Left ventricle myocardium inferior (tissue), 1 donor: ENCODE data around the gene MPPED2. TPM values are rescaled to one million over a fixed set of nuclear protein-coding genes. Genes with fewer than 3 reads are reported as not detected.

Source experiments
- DNase-seq: peaks from one replicate; pipeline ENCODE4 v3.0.0-alpha.2; 2020
- H3K27ac ChIP-seq: fragments of 200-600 bp; replicated peaks from 2 replicates; pipeline ENCODE4 v1.8.0; 2021
- H3K27me3 ChIP-seq: fragments of 200-600 bp; 2 replicates; pipeline ENCODE4 v1.8.0; 2021; ENCODE audit warnings: low read depth
- H3K36me3 ChIP-seq: fragments of 200-600 bp; 2 replicates; pipeline ENCODE4 v1.8.0; 2021
- H3K4me1 ChIP-seq: fragments of 200-600 bp; 2 replicates; pipeline ENCODE4 v1.8.0; 2021
- H3K4me3 ChIP-seq: fragments of 200-600 bp; 2 replicates; pipeline ENCODE4 v1.8.0; 2021; ENCODE audit warnings: mild to moderate bottlenecking, moderate library complexity
- H3K9me3 ChIP-seq: fragments of 200-600 bp; replicated peaks from 2 replicates; pipeline ENCODE4 v1.8.0; 2021
- intact Hi-C: fragments of 100-400 bp; cut with micrococcal nuclease; formaldehyde crosslinking; loops from one replicate; pipeline ENCODE4 v1.11.0; 2022
- total RNA-seq: library from RNA; stranded (reverse); fragmentation: NEBNext Ultra II Directional; extraction: Animal tissue kit (Norgen Biotek cat#: 25700); gene quantifications from one replicate; pipeline ENCODE4 v1.2.1, GENCODE V29; 2021
- TF ChIP-seq, protein P1 (sequence below): fragments of 200-600 bp; IDR thresholded peaks from 2 replicates; pipeline ENCODE4 v1.8.0; 2021; ENCODE audit warnings: antibody characterized with exemption, mild to moderate bottlenecking, borderline replicate concordance
- donor health status: DM: no; HTN: yes; CAD: no; lungs with severe emphysema.

The MPPED2 gene
- total RNA-seq, 1 donor from 2014 or later = 10.8 TPM

- intact Hi-C loops = no loop called here
- TF ChIP-seq, protein P1, sequence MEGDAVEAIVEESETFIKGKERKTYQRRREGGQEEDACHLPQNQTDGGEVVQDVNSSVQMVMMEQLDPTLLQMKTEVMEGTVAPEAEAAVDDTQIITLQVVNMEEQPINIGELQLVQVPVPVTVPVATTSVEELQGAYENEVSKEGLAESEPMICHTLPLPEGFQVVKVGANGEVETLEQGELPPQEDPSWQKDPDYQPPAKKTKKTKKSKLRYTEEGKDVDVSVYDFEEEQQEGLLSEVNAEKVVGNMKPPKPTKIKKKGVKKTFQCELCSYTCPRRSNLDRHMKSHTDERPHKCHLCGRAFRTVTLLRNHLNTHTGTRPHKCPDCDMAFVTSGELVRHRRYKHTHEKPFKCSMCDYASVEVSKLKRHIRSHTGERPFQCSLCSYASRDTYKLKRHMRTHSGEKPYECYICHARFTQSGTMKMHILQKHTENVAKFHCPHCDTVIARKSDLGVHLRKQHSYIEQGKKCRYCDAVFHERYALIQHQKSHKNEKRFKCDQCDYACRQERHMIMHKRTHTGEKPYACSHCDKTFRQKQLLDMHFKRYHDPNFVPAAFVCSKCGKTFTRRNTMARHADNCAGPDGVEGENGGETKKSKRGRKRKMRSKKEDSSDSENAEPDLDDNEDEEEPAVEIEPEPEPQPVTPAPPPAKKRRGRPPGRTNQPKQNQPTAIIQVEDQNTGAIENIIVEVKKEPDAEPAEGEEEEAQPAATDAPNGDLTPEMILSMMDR = no peak
- DNase-seq = no peak
- H3K27me3 ChIP-seq = no peaks in the 10 kb centered on the region
- peaks cover 76% of the 10 kb centered on the region for H3K4me1 ChIP-seq
- peak overlapping the region; percentile 60 for H3K27ac ChIP-seq
- H3K4me3 ChIP-seq = no peak overlapping the region
- no peaks in the 10 kb centered on the region for H3K36me3 ChIP-seq
- no peaks in the 10 kb centered on the region for H3K9me3 ChIP-seq
Observed at GRCh38 chr11:30455025-30455424, 131.1 kb downstream of the MPPED2 start.

GRCh38 chr11:30454541-30454940 is 131.6 kb downstream of the MPPED2 start:
- Histone ChIP-seq H3K27ac (peak overlapping the region; percentile 60), H3K9me3 (no peaks in the 10 kb centered on the region), H3K4me1 (peaks cover 72% of the 10 kb centered on the region), H3K4me3 (no peak overlapping the region), H3K27me3 (no peaks in the 10 kb centered on the region), H3K36me3 (no peaks in the 10 kb centered on the region)
- TF ChIP-seq, protein P1 = no peak
- intact Hi-C loops = no loop called here
- DNase-seq = no peak

DNA sequence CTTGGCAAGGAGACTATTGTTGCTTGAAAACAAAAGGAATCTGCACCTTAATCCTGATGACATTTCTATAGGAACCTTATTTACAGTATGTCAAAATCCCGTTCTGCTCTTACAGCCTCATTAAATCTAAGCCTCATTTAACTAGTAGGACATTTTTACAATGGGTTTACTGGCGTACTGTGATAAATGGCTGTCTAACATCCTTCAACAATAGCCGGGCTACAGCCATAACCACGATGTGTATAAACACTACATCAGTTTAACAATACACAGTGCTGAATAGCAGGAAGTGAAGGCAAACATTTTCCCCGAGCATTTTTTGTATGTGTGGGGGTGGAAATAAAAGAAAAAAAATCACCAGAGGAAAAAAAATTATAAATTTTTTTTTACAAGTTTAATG is 132.0 kb downstream of the MPPED2 start:
- H3K4me1 ChIP-seq = peaks cover 71% of the 10 kb centered on the region
- H3K9me3 ChIP-seq = no peaks in the 10 kb centered on the region
- TF ChIP-seq, protein P1 = no peak
- DNase-seq = no peak
- intact Hi-C loops = no loop called here
- H3K27me3 ChIP-seq = no peaks in the 10 kb centered on the region
- H3K27ac ChIP-seq = peak overlapping the region; percentile 60
- no peaks in the 10 kb centered on the region for H3K36me3 ChIP-seq
- H3K4me3 ChIP-seq = no peak overlapping the region

DNA sequence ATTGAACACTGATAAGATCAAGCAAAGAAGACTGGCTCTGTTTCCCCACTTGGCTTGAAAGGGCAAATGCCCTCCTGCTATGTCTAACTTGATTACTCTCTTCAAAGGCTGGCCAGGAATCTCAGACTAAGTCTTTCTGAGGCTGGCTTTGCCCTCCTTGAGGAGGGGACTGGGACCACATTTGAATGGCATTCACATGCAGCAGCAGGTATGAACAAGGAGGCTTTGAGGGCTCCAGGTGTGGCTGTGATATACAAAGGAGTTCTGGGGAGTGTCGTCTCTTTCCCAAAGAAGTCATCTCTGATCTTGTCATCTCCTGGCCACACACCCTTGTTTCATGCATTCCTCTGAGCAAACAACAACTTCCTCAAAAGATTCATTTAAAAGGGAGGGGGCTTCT is 132.4 kb downstream of the MPPED2 start:
- Histone ChIP-seq H3K4me1 (peaks cover 71% of the 10 kb centered on the region), H3K36me3 (no peaks in the 10 kb centered on the region), H3K4me3 (no peak overlapping the region), H3K9me3 (no peaks in the 10 kb centered on the region), H3K27me3 (no peaks in the 10 kb centered on the region), H3K27ac (peak overlapping the region; percentile 60)
- intact Hi-C loops = no loop called here
- TF ChIP-seq, protein P1 = no peak
- DNase-seq = no peak

DNA sequence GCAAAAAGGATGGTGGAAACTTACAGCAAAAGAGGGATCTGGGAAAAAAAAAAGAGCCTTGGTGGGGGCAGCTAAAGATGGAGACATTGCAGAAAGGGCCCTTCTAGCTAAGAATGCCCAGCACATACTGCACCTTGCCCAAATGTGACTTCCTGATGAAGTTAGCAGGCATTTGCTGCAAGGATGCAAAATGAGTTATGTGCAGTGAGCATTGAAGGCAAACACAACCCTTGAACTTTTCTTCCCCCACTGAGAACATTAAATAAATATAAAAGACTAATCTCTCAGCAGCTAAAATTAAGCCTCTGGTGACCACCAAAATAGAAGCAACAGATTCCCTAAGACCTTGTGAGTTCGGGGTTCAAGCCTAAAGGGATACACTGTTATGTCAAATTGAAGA is 133.3 kb downstream of the MPPED2 start:
- Histone ChIP-seq H3K36me3 (no peaks in the 10 kb centered on the region), H3K9me3 (no peaks in the 10 kb centered on the region), H3K27me3 (no peaks in the 10 kb centered on the region), H3K27ac (peak overlapping the region; percentile 38), H3K4me1 (peaks cover 70% of the 10 kb centered on the region), H3K4me3 (no peak overlapping the region)
- DNase-seq = no peak
- TF ChIP-seq, protein P1 = no peak
- intact Hi-C loops = no loop called here

DNA sequence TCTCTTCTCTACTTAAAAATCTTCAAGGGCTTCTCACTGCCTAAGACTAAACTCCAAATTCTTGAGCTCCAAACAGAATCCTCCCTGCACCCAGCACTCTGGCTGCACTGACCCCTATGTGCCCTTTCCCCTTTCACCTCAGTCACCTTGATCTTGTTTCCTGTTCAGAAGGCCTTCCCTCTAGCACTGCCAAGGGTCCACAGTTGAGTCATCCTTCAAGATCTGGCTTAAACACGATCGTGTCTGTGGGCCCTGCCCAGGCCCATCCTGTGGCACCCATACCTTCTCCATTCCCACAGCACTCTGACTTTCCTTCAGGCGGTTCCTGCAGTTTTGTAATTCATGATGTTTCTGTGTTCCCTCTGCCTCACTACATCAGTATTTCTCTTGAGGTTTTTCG is 134.0 kb downstream of the MPPED2 start:
- Histone ChIP-seq H3K4me3 (no peak overlapping the region), H3K27me3 (no peaks in the 10 kb centered on the region), H3K36me3 (no peaks in the 10 kb centered on the region), H3K4me1 (peaks cover 62% of the 10 kb centered on the region), H3K27ac (peak overlapping the region; percentile 38), H3K9me3 (no peaks in the 10 kb centered on the region)
- intact Hi-C loops = no loop called here
- TF ChIP-seq, protein P1 = no peak
- no peak for DNase-seq
